ACHN (cell line): ENCODE data around the gene C3orf22.

Source experiments
- DNase-seq: peaks from one replicate; pipeline ENCODE4 v3.0.0-alpha.2; 2015
- in situ Hi-C: cut with HindIII; loops from 2 replicates; pipeline ENCODE4 v1.10.0; 2017; ENCODE audit warnings: low sequenced_read_pairs, low pct_ligation_motif_present, low pct_unique_long_range_greater_than_20kb

The C3orf22 gene

GRCh38 chr3:126502656-126503055, 56.1 kb downstream of the C3orf22 start:
- no peak for DNase-seq
- in situ Hi-C loops, result no loop called here

GRCh38 chr3:126501736-126502135, 57.0 kb downstream of the C3orf22 start:
- no peak for DNase-seq
- in situ Hi-C loops, result no loop called here

GRCh38 chr3:126501054-126501453, 57.7 kb downstream of the C3orf22 start:
- no peak for DNase-seq
- in situ Hi-C loops, result no loop called here

GRCh38 chr3:126500016-126500415, 58.7 kb downstream of the C3orf22 start:
- in situ Hi-C loops, result no loop called here
- DNase-seq, result no peak
